ENCODE results near the gene ZDHHC4. TPM values are rescaled to one million over a fixed set of nuclear protein-coding genes. Genes with fewer than 3 reads are reported as not detected.
"Not testable (repeated sequence)": the region's sequence is repeated elsewhere in the genome, so short reads cannot be mapped to it uniquely, and the experiment has no call there.

The ZDHHC4 gene
- total RNA-seq, 1 donor from 2014 or later: 31.2 TPM

- intact Hi-C loops (cut with micrococcal nuclease): loop anchor here (1.0 kb wide), 1 partner anchor 44 kb away; no protein-coding TSS in a partner anchor
Observed at GRCh38 chr7:6559896-6560295, 17.4 kb upstream of the ZDHHC4 start.

DNA sequence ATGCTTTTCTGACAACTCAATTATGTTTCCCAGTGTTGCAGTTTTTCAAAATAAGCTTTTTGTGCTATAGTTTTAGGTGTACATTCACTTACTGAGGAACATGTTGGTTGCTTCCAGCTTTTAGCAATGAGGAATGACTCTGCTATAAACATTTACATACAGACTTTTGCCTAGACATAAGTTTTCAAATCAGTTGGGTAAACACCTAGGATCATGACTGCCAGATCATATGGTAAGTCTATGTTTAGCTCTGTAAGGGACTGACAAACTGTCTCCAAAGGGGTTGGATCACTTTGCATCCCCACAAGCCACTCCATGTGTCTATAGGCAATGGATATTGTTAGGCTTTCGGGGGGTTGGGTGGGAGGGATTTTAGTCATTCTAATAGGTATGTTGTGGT lies 15.1 kb upstream of the ZDHHC4 start:
- intact Hi-C loops (cut with micrococcal nuclease): no loop called here

GRCh38 chr7:6563936-6564770 lies 13.1 kb upstream of the ZDHHC4 start:
- intact Hi-C loops (cut with micrococcal nuclease): no loop called here

DNA sequence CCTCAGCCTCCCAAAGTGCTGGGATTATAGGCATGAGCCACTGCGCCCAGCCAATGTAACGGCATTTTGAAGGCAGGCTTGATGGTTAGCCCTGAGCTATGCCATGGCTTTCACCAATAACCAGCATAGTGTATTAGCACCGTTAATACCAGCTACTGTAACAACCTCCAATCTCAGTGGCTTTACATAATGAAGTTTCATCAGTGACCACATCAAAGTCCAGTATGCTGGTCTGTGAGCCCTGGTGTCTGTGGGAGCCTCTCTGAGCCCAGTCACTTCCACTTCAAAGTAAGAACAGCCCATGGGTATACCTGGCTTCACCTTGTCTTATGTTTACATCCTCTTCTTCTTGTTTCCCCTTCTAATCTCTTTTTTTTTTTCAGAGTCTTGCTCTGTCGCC lies 11.6 kb upstream of the ZDHHC4 start:
- intact Hi-C loops (cut with micrococcal nuclease): no loop called here

DNA sequence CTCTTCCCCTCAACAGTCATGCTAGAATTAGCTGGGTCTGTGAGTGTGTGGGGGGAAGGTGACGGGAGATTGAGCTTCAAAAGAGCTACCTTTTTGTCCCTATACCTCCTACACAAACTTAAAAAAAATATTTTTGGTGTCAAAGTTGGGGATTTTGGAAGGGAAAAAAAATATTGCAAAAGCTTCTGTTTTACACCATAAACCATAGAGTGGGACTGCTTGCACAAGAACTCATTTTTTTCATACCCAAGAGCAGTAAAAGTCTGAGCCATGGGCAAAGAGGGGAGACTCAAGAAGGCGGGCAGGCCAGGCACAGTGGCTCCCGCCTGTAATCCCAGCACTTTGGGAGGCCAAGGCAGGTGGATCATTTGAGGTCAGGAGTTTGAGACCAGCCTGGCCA lies 9.4 kb upstream of the ZDHHC4 start:
- intact Hi-C loops (cut with micrococcal nuclease): no loop called here

DNA sequence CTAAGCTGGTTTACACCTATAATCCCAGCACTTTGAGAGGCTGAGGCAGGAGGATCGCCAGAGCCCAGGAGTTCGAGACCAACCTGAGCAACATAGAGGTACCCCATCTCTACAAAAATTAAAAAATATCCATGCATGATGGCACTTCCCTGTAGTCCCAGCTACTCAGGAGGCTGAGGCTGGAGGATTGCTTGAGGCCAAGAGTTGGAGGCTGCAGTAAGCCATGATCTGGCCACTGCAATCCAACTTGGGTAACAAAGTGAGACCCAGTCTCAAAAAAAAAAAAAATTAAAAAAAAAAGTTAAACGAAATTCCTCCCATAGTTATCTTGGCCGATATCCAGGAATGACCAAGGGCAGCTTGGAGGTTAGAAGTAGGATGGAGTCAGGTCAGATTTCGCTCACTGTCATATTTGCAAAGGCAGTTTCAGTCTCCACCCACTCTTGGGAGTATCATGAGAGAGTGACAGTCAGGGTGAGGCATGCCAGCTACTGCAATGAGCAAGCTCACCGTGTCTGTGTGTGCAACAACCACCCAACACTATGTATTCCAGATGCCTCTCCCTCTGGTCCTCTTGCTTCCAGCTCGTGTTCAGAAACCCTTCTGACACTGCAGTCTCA lies 6.0 kb upstream of the ZDHHC4 start:
- intact Hi-C loops (cut with micrococcal nuclease): loop anchor here (10.0 kb wide), 1 partner anchor 126 kb away; the partner anchor contains the start of gene DAGLB

GRCh38 chr7:6575281-6576023 lies 1.8 kb upstream of the ZDHHC4 start:
- intact Hi-C loops (cut with micrococcal nuclease): loop anchor here (2.0 to 10.0 kb wide), 3 partner anchors 45 to 131 kb away; partner anchors contain the start of genes DAGLB and ZNF12

DNA sequence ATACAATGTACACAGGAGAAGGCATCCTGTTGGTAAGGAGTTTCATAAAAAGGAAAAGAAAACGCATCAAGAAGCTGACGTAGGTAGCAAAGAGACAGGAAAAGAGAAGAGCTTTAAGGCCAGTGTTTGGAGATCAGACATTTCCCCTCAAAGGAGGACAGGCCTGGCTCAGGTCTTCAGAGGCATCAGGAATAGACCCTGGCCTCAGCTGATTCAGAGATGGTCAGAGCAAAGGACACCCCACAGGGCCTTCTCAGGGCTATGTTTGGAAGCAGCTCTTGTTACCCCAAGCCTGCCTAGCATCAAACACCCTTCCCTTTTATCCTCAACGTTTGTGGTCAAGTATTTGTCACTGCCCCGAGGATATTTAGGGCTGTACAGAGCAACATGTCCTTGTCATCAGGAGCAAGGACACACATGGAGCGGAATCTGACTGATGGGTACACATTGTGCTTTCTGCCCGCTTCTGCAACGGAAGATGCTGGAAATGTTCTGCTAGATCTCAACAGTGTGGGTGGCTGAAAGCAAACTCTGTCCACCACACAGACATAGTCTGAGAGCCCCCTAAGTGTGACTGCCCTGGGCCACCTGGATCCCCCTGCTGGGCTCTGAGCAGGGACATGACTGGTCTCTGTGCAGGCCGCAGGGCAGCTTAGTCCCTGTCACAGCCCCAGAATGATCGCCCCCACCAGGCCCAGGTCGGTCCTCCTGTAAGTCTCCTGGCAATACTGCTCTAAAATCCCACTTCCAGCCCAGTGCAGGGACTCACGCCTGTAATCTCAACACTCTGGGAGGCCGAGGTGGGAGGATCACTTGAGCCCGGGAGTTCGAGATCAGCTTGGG lies 1.0 kb upstream of the ZDHHC4 start:
- intact Hi-C loops (cut with micrococcal nuclease): loop anchor here (2.0 to 10.0 kb wide), 3 partner anchors 45 to 131 kb away; partner anchors contain the start of genes DAGLB and ZNF12

DNA sequence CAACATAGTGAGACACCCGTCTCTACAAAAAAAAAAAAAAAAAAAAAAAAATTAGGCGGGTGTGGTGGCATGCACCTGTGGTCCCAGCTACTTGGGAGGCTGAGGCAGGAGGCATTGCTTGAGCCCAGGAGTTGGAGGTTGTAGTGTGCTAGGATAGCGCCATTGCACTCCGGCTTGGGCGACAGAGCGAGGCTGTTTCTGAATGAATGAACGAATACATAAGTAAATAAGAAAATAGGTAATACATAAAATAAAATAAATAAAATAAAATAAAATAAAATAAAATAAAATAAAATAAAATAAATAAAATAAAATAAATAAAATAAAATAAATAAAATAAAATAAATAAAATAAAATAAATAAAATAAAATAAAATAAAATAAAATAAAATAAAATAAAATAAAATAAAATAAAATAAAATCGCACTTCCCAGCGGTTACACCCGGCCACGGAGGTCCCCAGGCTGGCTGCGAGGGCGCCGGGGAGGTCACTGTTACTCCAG lies 336 bp upstream of the ZDHHC4 start:
- intact Hi-C loops (cut with micrococcal nuclease): loop anchor here (1.0 to 10.0 kb wide), 4 partner anchors 12 to 132 kb away; partner anchors contain the start of genes DAGLB and ZNF12

DNA sequence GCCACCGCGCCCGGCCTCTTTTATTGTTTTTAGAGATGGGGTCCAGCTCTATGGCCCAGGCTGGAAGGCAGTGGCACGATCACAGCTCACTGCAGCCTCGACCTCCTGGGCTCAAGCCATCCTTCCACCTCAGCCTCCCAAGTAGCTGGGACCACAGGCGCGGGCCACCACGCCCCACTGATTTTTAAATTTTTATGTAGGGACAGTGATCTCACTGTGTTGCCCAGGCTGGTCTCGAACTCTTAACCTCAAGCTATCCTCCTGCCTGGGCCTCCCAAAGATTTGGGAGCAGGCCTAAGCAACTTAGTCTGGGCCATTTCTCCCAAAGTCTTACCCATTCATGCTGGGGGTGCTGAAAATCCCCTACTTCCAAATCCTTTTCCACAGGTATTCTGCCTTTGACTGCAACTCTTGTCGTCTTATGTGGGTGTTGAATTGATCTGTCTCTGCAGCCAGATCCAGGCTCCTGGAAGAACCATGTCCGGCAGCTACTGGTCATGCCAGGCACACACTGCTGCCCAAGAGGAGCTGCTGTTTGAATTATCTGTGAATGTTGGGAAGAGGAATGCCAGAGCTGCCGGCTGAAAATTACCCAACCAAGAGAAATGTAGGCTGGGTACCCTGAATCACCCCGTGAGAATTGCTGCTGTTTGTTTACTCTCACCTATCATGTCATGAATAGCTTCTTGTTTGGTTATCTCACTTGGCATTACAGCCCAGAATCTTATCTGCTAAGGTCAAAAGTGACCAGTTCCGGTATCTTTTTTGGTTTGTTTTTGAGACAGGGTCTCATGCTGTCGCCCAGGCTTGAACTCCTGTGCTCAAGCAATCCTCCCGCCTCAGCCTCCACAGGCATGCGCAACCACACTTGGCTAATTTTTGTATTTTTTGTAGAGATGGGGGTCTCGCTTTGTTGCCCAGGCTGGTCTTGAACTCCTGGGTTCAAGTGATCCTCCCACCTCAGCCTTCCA lies 1.1 kb downstream of the ZDHHC4 start:
- intact Hi-C loops (cut with micrococcal nuclease): loop anchor here (10.0 kb wide), 1 partner anchor 134 kb away; the partner anchor contains the start of gene DAGLB

DNA sequence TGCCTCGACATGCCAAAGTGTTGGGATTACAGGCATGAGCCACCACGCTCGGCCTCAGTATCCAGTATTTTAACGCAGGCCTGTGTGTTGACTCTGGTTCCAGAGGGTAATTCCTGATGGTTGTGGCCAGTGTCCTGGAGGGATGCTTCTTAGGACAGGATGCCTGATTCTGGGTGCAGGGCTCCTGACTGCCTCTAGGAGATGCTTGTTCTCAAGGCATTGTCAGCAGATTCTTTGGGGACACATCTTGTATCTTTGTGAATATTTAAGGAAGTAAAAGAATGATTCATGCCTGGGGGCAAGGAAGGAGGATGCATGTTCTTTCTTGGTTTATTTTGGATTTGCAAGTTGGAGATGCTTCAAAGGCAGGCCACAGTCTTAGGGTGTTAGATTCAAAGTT lies 2.2 kb downstream of the ZDHHC4 start:
- intact Hi-C loops (cut with micrococcal nuclease): loop anchor here (10.0 kb wide), 1 partner anchor 135 kb away; the partner anchor contains the start of gene DAGLB

DNA sequence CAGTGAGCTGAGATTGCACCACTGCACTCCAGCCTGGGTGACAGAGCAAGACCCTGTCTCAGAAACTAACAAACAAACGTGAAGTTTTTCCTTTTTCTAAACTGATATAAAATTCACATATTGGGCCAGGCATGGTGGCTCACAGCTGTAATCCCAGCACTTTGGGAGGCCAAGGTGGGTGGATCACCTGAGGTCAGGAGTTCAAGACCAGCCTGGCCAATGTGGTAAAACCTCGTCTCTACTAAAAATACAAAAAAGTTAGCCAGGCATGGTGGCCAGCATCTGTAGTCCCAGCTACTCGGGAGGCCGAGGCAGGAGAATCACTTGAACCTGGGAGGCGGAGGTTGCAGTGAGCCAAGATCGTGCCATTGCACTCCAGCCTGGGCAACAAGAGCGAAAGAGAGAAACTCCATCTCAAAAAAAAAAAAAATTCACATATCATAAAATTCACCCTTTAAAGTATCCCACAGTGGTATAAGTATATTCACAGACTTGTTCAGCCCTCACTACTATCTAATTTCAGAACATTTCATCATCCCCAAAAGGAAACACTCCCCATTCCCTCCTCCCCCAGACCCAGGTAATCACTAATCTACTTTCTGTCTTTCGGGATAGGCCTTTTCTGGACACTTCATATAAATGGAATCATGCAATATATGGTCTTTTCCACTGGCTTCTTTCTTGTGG lies 8.6 kb downstream of the ZDHHC4 start:
- intact Hi-C loops (cut with micrococcal nuclease): not testable (repeated sequence)

GRCh38 chr7:6588566-6588965 lies 11.3 kb downstream of the ZDHHC4 start:
- intact Hi-C loops (cut with micrococcal nuclease): no loop called here

- intact Hi-C loops (cut with micrococcal nuclease): loop anchor here (1.0 kb wide), 1 partner anchor 12 kb away; the partner anchor contains the start of gene ZDHHC4
Observed at GRCh38 chr7:6589151-6589828, 12.0 kb downstream of the ZDHHC4 start.

- intact Hi-C loops (cut with micrococcal nuclease): loop anchor here (1.0 to 10.0 kb wide), 2 partner anchors 13 to 265 kb away; partner anchors contain the start of gene ZDHHC4
Observed at GRCh38 chr7:6589829-6590644, 12.8 kb downstream of the ZDHHC4 start, which contains the start of gene INTS15. Gene INTS15 (plus strand): TSS chr7:6590021. CDS start chr7:6590284, 263 bp downstream.

- intact Hi-C loops (cut with micrococcal nuclease): loop anchor here (10.0 kb wide), 1 partner anchor 264 kb away; no protein-coding TSS in a partner anchor
Observed at GRCh38 chr7:6590645-6591110, 13.4 kb downstream of the ZDHHC4 start.

- intact Hi-C loops (cut with micrococcal nuclease): no loop called here
Observed at GRCh38 chr7:6600093-6600492, 22.8 kb downstream of the ZDHHC4 start.
